Omental fat pad (tissue), 4 donors: ENCODE results near the gene BMAL1. TPM values are rescaled to one million over a fixed set of nuclear protein-coding genes. Genes with fewer than 3 reads are reported as not detected.
"Not testable (repeated sequence)": the region's sequence is repeated elsewhere in the genome, so short reads cannot be mapped to it uniquely, and the experiment has no call there.

Experiments used
- ATAC-seq: fragments of 150-250 bp; one replicate; pipeline ENCODE4 v1.9.1; 2016; ENCODE audit warnings: mild to moderate bottlenecking, moderate library complexity; ENCODE audit not compliant: low FRiP score
- DNase-seq: peaks from one replicate; pipeline ENCODE4 v3.0.0-alpha.2; 2019; ENCODE audit warnings: low spot score
- CTCF ChIP-seq, 3 donors: fragments of 450-650 bp; IDR thresholded peaks; one replicate each; pipeline ENCODE4 v1.5.1; 2016 to 2017; ENCODE audit warnings: antibody characterized with exemption in 3 of 3, mild to moderate bottlenecking in 3 of 3, moderate library complexity in 2 of 3
- total RNA-seq, 4 donors: library from RNA; depleted of rRNA; stranded (reverse); fragments of >200 nt; gene quantifications; one replicate each; pipeline ENCODE4 v1.1.0, GENCODE V29; 2016

Gene BMAL1
- total RNA-seq, 4 donors from 2014 or later, result 52.5 to 60.5 (median 53.9) TPM

- DNase-seq, result no peak
- TF ChIP-seq CTCF (IDR thresholded peaks at IDR 0.05), result no peak
- ATAC-seq, result no peak
Measured at GRCh38 chr11:13434247-13435205, 156.9 kb downstream of the BMAL1 start.

GRCh38 chr11:13436836-13437235, 159.2 kb downstream of the BMAL1 start:
- not testable (repeated sequence) for ATAC-seq, DNase-seq

Other genes starting within 250 kb of the BMAL1 start
- 10 to 100 TPM; 21.1 to 38.9 (median 24.2) TPM for gene BTBD10, start 185.4 kb downstream of the BMAL1 start, total RNA-seq
- not detected for gene PTH, start 218.2 kb downstream of the BMAL1 start, total RNA-seq